Measurements from ENCODE around the gene HPS6. TPM values are rescaled to one million over a fixed set of nuclear protein-coding genes. Genes with fewer than 3 reads are reported as not detected.

Gene HPS6
- 31.5 and 33.0 TPM in 2 replicates for total RNA-seq

- peak; percentile 56 for DNase-seq (ENCODE audit: low read depth)
- TF ChIP-seq, protein P1, sequence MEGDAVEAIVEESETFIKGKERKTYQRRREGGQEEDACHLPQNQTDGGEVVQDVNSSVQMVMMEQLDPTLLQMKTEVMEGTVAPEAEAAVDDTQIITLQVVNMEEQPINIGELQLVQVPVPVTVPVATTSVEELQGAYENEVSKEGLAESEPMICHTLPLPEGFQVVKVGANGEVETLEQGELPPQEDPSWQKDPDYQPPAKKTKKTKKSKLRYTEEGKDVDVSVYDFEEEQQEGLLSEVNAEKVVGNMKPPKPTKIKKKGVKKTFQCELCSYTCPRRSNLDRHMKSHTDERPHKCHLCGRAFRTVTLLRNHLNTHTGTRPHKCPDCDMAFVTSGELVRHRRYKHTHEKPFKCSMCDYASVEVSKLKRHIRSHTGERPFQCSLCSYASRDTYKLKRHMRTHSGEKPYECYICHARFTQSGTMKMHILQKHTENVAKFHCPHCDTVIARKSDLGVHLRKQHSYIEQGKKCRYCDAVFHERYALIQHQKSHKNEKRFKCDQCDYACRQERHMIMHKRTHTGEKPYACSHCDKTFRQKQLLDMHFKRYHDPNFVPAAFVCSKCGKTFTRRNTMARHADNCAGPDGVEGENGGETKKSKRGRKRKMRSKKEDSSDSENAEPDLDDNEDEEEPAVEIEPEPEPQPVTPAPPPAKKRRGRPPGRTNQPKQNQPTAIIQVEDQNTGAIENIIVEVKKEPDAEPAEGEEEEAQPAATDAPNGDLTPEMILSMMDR (IDR thresholded peaks at IDR 0.05; ENCODE audit: insufficient read depth, low read length, poor library complexity, severe bottlenecking), result no peak
- H3K36me3 ChIP-seq (ENCODE audit: control insufficient read depth, insufficient read depth, low read length), result no peaks in the 10 kb centered on the region
- H3K27me3 ChIP-seq (ENCODE audit: control insufficient read depth, insufficient read depth, low read length), result no peaks in the 10 kb centered on the region
- H3K4me3 ChIP-seq (ENCODE audit: low read depth, low read length), result peak within 1 kb of the TSS; percentile 79
Measured at GRCh38 chr10:102064868-102065560, at the start of gene HPS6. Gene HPS6 (plus strand): TSS chr10:102065349. CDS start chr10:102065475, 126 bp downstream.

GRCh38 chr10:102016416-102016815, 48.7 kb upstream of the HPS6 start:
- H3K27me3 ChIP-seq (ENCODE audit: control insufficient read depth, insufficient read depth, low read length), result no peaks in the 10 kb centered on the region
- no peaks in the 10 kb centered on the region for H3K36me3 ChIP-seq (ENCODE audit: control insufficient read depth, insufficient read depth, low read length)
- TF ChIP-seq, protein P1 (IDR thresholded peaks at IDR 0.05; ENCODE audit: insufficient read depth, low read length, poor library complexity, severe bottlenecking), result no peak
- no peak overlapping the region for H3K4me3 ChIP-seq (ENCODE audit: low read depth, low read length)
- DNase-seq (ENCODE audit: low read depth), result no peak

DNA sequence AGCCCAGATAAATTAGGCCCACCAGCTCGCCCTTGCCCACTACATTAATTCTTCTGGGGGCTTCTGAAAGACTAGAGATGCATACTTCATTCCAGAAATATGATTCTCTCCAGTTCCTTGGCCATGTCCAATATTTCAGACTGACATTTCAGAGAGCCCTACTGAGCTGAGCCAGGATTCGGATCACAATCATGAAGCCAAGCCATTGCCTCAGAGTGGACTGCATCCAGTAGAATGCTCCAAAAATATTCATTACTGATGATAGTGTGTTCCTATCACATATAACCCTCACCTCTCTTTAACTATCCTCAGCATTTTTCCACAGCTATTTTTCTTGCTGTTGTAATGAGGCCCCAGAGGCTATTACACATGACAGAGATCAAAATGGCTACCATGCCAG, 47.9 kb upstream of the HPS6 start:
- no peaks in the 10 kb centered on the region for H3K27me3 ChIP-seq (ENCODE audit: control insufficient read depth, insufficient read depth, low read length)
- no peak overlapping the region for H3K4me3 ChIP-seq (ENCODE audit: low read depth, low read length)
- DNase-seq (ENCODE audit: low read depth), result no peak
- TF ChIP-seq, protein P1 (IDR thresholded peaks at IDR 0.05; ENCODE audit: insufficient read depth, low read length, poor library complexity, severe bottlenecking), result no peak
- no peaks in the 10 kb centered on the region for H3K36me3 ChIP-seq (ENCODE audit: control insufficient read depth, insufficient read depth, low read length)

DNA sequence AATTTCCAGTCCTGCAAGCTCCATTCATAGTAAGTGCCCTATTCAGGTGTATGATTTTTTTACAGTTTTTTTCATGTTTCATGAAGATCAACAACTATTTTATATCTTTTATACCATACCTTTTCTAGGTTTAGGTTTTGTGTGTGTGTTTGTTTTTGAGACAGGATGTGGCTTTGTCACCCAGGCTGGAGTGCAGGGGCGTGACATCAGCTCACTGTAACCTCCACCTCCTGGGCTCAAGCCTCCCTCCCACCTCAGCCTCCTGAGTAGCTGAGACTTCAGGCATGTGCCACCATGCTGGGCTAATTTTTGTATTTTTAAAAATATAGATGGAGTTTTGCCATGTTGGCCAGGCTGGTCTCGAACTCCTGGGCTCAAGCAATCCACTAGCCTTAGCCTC, 44.2 kb upstream of the HPS6 start:
- Histone ChIP-seq H3K27me3 (ENCODE audit: control insufficient read depth, insufficient read depth, low read length) (no peaks in the 10 kb centered on the region), H3K36me3 (ENCODE audit: control insufficient read depth, insufficient read depth, low read length) (no peaks in the 10 kb centered on the region), H3K4me3 (ENCODE audit: low read depth, low read length) (no peak overlapping the region)
- TF ChIP-seq, protein P1 (IDR thresholded peaks at IDR 0.05; ENCODE audit: insufficient read depth, low read length, poor library complexity, severe bottlenecking), result no peak
- DNase-seq (ENCODE audit: low read depth), result no peak

GRCh38 chr10:102024799-102025198, 40.4 kb upstream of the HPS6 start:
- TF ChIP-seq, protein P1 (IDR thresholded peaks at IDR 0.05; ENCODE audit: insufficient read depth, low read length, poor library complexity, severe bottlenecking), result no peak
- Histone ChIP-seq H3K27me3 (ENCODE audit: control insufficient read depth, insufficient read depth, low read length) (no peaks in the 10 kb centered on the region), H3K4me3 (ENCODE audit: low read depth, low read length) (no peak overlapping the region), H3K36me3 (ENCODE audit: control insufficient read depth, insufficient read depth, low read length) (no peaks in the 10 kb centered on the region)
- no peak for DNase-seq (ENCODE audit: low read depth)

- no peak for DNase-seq (ENCODE audit: low read depth)
- Histone ChIP-seq H3K27me3 (ENCODE audit: control insufficient read depth, insufficient read depth, low read length) (no peaks in the 10 kb centered on the region), H3K36me3 (ENCODE audit: control insufficient read depth, insufficient read depth, low read length) (no peaks in the 10 kb centered on the region), H3K4me3 (ENCODE audit: low read depth, low read length) (no peak overlapping the region)
- TF ChIP-seq, protein P1 (IDR thresholded peaks at IDR 0.05; ENCODE audit: insufficient read depth, low read length, poor library complexity, severe bottlenecking), result no peak
Measured at GRCh38 chr10:102027261-102027660, 37.9 kb upstream of the HPS6 start.
